Measurements from ENCODE around the gene PPT1.

- TF ChIP-seq, protein P1, sequence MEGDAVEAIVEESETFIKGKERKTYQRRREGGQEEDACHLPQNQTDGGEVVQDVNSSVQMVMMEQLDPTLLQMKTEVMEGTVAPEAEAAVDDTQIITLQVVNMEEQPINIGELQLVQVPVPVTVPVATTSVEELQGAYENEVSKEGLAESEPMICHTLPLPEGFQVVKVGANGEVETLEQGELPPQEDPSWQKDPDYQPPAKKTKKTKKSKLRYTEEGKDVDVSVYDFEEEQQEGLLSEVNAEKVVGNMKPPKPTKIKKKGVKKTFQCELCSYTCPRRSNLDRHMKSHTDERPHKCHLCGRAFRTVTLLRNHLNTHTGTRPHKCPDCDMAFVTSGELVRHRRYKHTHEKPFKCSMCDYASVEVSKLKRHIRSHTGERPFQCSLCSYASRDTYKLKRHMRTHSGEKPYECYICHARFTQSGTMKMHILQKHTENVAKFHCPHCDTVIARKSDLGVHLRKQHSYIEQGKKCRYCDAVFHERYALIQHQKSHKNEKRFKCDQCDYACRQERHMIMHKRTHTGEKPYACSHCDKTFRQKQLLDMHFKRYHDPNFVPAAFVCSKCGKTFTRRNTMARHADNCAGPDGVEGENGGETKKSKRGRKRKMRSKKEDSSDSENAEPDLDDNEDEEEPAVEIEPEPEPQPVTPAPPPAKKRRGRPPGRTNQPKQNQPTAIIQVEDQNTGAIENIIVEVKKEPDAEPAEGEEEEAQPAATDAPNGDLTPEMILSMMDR (IDR thresholded peaks at IDR 0.05; ENCODE audit: extremely low read depth in 1 of 2, insufficient read depth in 1 of 2, low read depth in 1 of 2, low read length in 2 of 2): no peak
- no peak for TF ChIP-seq POLR2AphosphoS5 (IDR thresholded peaks at IDR 0.05; ENCODE audit: insufficient read depth, low read depth, low read length)
- TF ChIP-seq MAX (IDR thresholded peaks at IDR 0.05; ENCODE audit: insufficient read depth, insufficient read length): no peak
- no peak for TF ChIP-seq POLR2A (IDR thresholded peaks at IDR 0.05; ENCODE audit: low read depth, low read length)
- no peak for TF ChIP-seq JUN (IDR thresholded peaks at IDR 0.05; ENCODE audit: borderline replicate concordance, insufficient read depth, insufficient read length, low read depth)
- TF ChIP-seq EZH2 (IDR thresholded peaks at IDR 0.05; ENCODE audit: borderline replicate concordance, low read depth, low read length, severe bottlenecking): no peak
- no peak for TF ChIP-seq FOS (IDR thresholded peaks at IDR 0.05; ENCODE audit: borderline replicate concordance, insufficient read depth, low read length)
- TF ChIP-seq MYC (IDR thresholded peaks at IDR 0.05; ENCODE audit: low read depth, low read length): no peak
Measured at GRCh38 chr1:40133839-40134238, 36.8 kb upstream of the PPT1 start.

Data from endothelial cell of umbilical vein (primary cell).